Measurements from ENCODE around the gene FLNC. TPM values are rescaled to one million over a fixed set of nuclear protein-coding genes. Genes with fewer than 3 reads are reported as not detected.

The FLNC gene
- total RNA-seq, 1 experiment from 2014 or later: 128 TPM

DNA sequence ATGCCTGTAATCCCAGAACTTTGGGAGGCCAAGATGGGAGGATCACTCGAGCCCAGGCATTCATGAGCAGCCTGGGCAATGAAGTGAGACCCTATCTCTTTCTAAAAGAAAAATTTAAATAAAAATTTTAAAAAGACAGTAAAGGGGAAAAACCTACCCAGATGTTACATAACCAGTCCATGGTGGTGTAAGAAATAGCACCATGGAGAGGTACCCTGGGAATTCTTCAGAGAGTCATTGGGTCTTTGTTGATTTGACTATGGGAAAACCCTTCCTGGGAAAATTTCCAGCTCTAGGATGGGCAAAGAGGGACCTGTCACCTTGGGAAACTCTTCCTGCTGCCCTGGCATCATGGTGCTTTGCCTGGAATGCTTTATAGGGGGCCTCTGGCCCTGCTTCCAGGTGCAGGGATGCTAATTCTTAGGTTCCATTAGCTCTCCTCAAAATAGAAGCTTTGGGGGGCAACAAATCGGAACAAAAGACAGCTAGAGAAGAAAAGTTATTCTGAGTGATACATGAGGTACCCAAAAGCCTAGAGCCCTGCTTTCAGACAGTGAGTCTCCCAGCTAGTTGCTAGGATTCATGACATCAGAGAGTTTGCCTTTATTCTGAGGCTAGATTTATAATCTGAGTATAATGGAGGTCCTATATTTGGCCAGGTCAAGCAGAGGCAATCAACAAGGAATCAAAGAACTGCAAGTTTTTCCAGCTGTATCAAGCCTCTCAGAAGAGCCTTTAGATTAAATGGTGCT is 28.4 kb upstream of the FLNC start:
- DNase-seq: no peak
- H3K27me3 ChIP-seq (replicated peaks; ENCODE audit: control insufficient read depth, insufficient read depth, low read length): no peaks in the 10 kb centered on the region
- H3K9me3 ChIP-seq: no peaks in the 10 kb centered on the region
- ChIA-PET CTCF (no interaction called here), POLR2A (interaction anchor here (0.6 kb wide), 1 partner anchor 132 kb away, joined by 4 read pairs; no protein-coding TSS in a partner anchor)
- Mint-ChIP-seq H3K4me1 (ENCODE audit: low read depth, unreplicated experiment) (peaks cover 7% of the 10 kb centered on the region), H3K27ac (ENCODE audit: unreplicated experiment) (no peak overlapping the region), H3K36me3 (ENCODE audit: insufficient read depth, unreplicated experiment) (no peaks in the 10 kb centered on the region), H3K9me3 (ENCODE audit: unreplicated experiment) (no peaks in the 10 kb centered on the region), H3K4me3 (ENCODE audit: unreplicated experiment) (no peak overlapping the region), H3K27me3 (ENCODE audit: insufficient read depth, unreplicated experiment) (no peaks in the 10 kb centered on the region)
- TF ChIP-seq CTCF (IDR thresholded peaks at IDR 0.05; ENCODE audit: insufficient read depth in 1 of 2, low read depth in 1 of 2, low read length in 1 of 2, severe bottlenecking in 1 of 2, unreplicated experiment in 1 of 2): no peak
- peaks cover 5% of the 10 kb centered on the region; the same call in 1 of the 2 replicates for H3K4me1 ChIP-seq
- BruUV-seq (replicated peaks): no TSS peak
- no peaks in the 10 kb centered on the region for H3K36me3 ChIP-seq (ENCODE audit: control insufficient read depth, insufficient read depth, low read length)
- no peak overlapping the region for H3K4me3 ChIP-seq (ENCODE audit: low read depth, low read length)
- intact Hi-C loops (cut with micrococcal nuclease; ENCODE audit: unreplicated experiment): no loop called here

- H3K4me1 Mint-ChIP-seq (ENCODE audit: low read depth, unreplicated experiment): peaks cover 7% of the 10 kb centered on the region
- Histone ChIP-seq H3K4me3 (ENCODE audit: low read depth, low read length) (no peak overlapping the region), H3K27me3 (replicated peaks; ENCODE audit: control insufficient read depth, insufficient read depth, low read length) (no peaks in the 10 kb centered on the region), H3K4me1 (peaks cover 5% of the 10 kb centered on the region; the same call in 1 of the 2 replicates), H3K36me3 (ENCODE audit: control insufficient read depth, insufficient read depth, low read length) (no peaks in the 10 kb centered on the region), H3K9me3 (no peaks in the 10 kb centered on the region)
- no peak for DNase-seq
- H3K9me3 Mint-ChIP-seq (ENCODE audit: unreplicated experiment): no peaks in the 10 kb centered on the region
- intact Hi-C loops (cut with micrococcal nuclease; ENCODE audit: unreplicated experiment): no loop called here
- no peak overlapping the region for H3K4me3 Mint-ChIP-seq (ENCODE audit: unreplicated experiment)
- H3K27me3 Mint-ChIP-seq (ENCODE audit: insufficient read depth, unreplicated experiment): no peaks in the 10 kb centered on the region
- no peak overlapping the region for H3K27ac Mint-ChIP-seq (ENCODE audit: unreplicated experiment)
- POLR2A ChIA-PET: no interaction called here
- BruUV-seq (replicated peaks): no TSS peak
- H3K36me3 Mint-ChIP-seq (ENCODE audit: insufficient read depth, unreplicated experiment): no peaks in the 10 kb centered on the region
- no peak for TF ChIP-seq CTCF (IDR thresholded peaks at IDR 0.05; ENCODE audit: insufficient read depth in 1 of 2, low read depth in 1 of 2, low read length in 1 of 2, severe bottlenecking in 1 of 2, unreplicated experiment in 1 of 2)
- CTCF ChIA-PET: no interaction called here
Observed at GRCh38 chr7:128804484-128804883, 25.7 kb upstream of the FLNC start.

DNA sequence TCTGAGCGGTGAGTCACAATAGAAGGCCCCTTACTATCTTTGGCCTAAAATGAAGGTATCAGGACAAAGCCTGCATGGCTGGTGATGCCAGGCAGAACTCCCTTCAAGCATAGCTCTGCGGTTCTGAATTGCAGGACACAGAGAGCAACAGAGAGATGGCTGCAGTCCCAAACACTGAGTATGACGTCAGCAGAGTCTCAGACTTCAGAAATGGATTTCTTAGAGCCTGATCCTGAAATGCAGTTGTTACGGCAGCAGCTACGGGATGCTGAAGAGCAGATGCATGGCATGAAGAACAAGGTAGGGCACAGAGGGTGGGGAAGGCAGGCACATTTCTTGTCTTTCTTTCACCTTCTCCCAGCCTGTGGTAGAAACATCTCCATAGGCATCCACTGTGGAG is 25.0 kb upstream of the FLNC start:
- POLR2A ChIA-PET: no interaction called here
- no TSS peak for BruUV-seq (replicated peaks)
- no peak for DNase-seq
- no peaks in the 10 kb centered on the region for H3K36me3 ChIP-seq (ENCODE audit: control insufficient read depth, insufficient read depth, low read length)
- Mint-ChIP-seq H3K27me3 (ENCODE audit: insufficient read depth, unreplicated experiment) (no peaks in the 10 kb centered on the region), H3K36me3 (ENCODE audit: insufficient read depth, unreplicated experiment) (no peaks in the 10 kb centered on the region), H3K4me1 (ENCODE audit: low read depth, unreplicated experiment) (peaks cover 7% of the 10 kb centered on the region), H3K27ac (ENCODE audit: unreplicated experiment) (no peak overlapping the region), H3K9me3 (ENCODE audit: unreplicated experiment) (no peaks in the 10 kb centered on the region), H3K4me3 (ENCODE audit: unreplicated experiment) (no peak overlapping the region)
- TF ChIP-seq CTCF (IDR thresholded peaks at IDR 0.05; ENCODE audit: insufficient read depth in 1 of 2, low read depth in 1 of 2, low read length in 1 of 2, severe bottlenecking in 1 of 2, unreplicated experiment in 1 of 2): no peak
- H3K4me1 ChIP-seq: peaks cover 5% of the 10 kb centered on the region; the same call in 1 of the 2 replicates
- H3K27me3 ChIP-seq (replicated peaks; ENCODE audit: control insufficient read depth, insufficient read depth, low read length): no peaks in the 10 kb centered on the region
- H3K9me3 ChIP-seq: no peaks in the 10 kb centered on the region
- H3K4me3 ChIP-seq (ENCODE audit: low read depth, low read length): no peak overlapping the region
- intact Hi-C loops (cut with micrococcal nuclease; ENCODE audit: unreplicated experiment): no loop called here
- CTCF ChIA-PET: no interaction called here

Data from Caco-2 (cell line).